H1 (cell line): Measurements from ENCODE around the gene BCAR3. TPM values are rescaled to one million over a fixed set of nuclear protein-coding genes. Genes with fewer than 3 reads are reported as not detected.

Experiments used
- CTCF ChIA-PET: fragments of 300-600 bp; sonication (Branson Sonifier 250); formaldehyde crosslinking; loops from one replicate; lab custom pipeline; 2021; ENCODE audit not compliant: partially characterized antibody; lab: Charles Lee
- POLR2A ChIA-PET: fragments of 300-600 bp; sonication (Branson Sonifier 250); formaldehyde crosslinking; loops from one replicate; lab custom pipeline; 2021; ENCODE audit warnings: inconsistent platforms; ENCODE audit not compliant: partially characterized antibody; lab: Charles Lee
- DNase-seq, 2 experiments: peaks; one replicate each; pipeline versions ENCODE4 v3.0.0 to v3.0.0-alpha.2; 2010 to 2022; ENCODE audit warnings: low spot score in 2 of 2, low read depth in 1 of 2, mixed read lengths in 1 of 2
- FAIRE-seq: peaks from 2 replicates; lab custom pipeline; 2011; peaks lifted over from hg19 to GRCh38; lab: Jason Lieb, UNC
- H2AFZ ChIP-seq: 2 replicates; pipeline ENCODE4 v1.8.1; 2012; ENCODE audit warnings: low read length, inconsistent platforms
- H2AK5ac ChIP-seq: 2 replicates; pipeline ENCODE4 v1.6.1; 2013; ENCODE audit warnings: low read depth, low read length
- H2BK120ac ChIP-seq: replicated peaks from 2 replicates; pipeline ENCODE3; 2013; ENCODE audit warnings: low read depth, low read length, inconsistent platforms
- H2BK12ac ChIP-seq: 2 replicates; pipeline ENCODE4 v1.6.1; 2013; ENCODE audit warnings: low read depth, low read length
- H2BK15ac ChIP-seq: 2 replicates; pipeline ENCODE4 v1.6.1; 2013; ENCODE audit warnings: low read length
- H2BK20ac ChIP-seq: 2 replicates; pipeline ENCODE4 v1.6.1; 2013; ENCODE audit warnings: low read length
- H2BK5ac ChIP-seq: 2 replicates; pipeline ENCODE4 v1.6.1; 2013; ENCODE audit warnings: low read depth, low read length
- H3K14ac ChIP-seq: 2 replicates; pipeline ENCODE4 v1.6.1; 2013; ENCODE audit warnings: inconsistent platforms; ENCODE audit not compliant: insufficient read length
- H3K18ac ChIP-seq: 2 replicates; pipeline ENCODE4 v1.6.1; 2013; ENCODE audit warnings: low read length; ENCODE audit errors: extremely low read depth
- H3K23ac ChIP-seq: 2 replicates; pipeline ENCODE4 v1.6.1; 2013; ENCODE audit warnings: inconsistent platforms; ENCODE audit not compliant: insufficient read length
- H3K23me2 ChIP-seq: 2 replicates; pipeline ENCODE4 v1.6.1; 2013; ENCODE audit warnings: low read depth, low read length
- H3K27ac ChIP-seq: 2 replicates; pipeline ENCODE4 v1.6.1; 2011; ENCODE audit warnings: low read depth, low read length, inconsistent platforms
- H3K27me3 ChIP-seq, 4 experiments: replicated peaks in 1 of 4; 1 replicate in 1 of 4; 2 replicates in 3 of 4; pipeline versions ENCODE4 v1.6.1 to v1.8.1; 2011 to 2013; ENCODE audit warnings: low read length in 3 of 4, mild to moderate bottlenecking in 3 of 4, inconsistent platforms in 2 of 4, mixed read lengths in 2 of 4, moderate library complexity in 1 of 4; ENCODE audit not compliant: control insufficient read depth in 3 of 4, insufficient read depth in 3 of 4; ENCODE audit errors: extremely low read depth in 1 of 4
- H3K36me3 ChIP-seq, 4 experiments: 2 replicates each; pipeline versions ENCODE4 v1.6.1 to v1.8.1; 2011 to 2013; ENCODE audit warnings: mild to moderate bottlenecking in 4 of 4, low read length in 3 of 4, moderate library complexity in 2 of 4, control low read depth in 1 of 4, inconsistent platforms in 1 of 4; ENCODE audit not compliant: insufficient read depth in 4 of 4, control insufficient read depth in 2 of 4
- H3K4ac ChIP-seq: replicated peaks from 2 replicates; pipeline ENCODE3; 2013; ENCODE audit warnings: low read length, low read depth, mixed read lengths, inconsistent platforms; ENCODE audit not compliant: insufficient read length
- H3K4me1 ChIP-seq, 4 experiments: replicated peaks in 1 of 4; 1 replicate in 1 of 4; 2 replicates in 3 of 4; pipeline versions ENCODE4 v1.6.1 to v1.8.1; 2011 to 2013; ENCODE audit warnings: low read length in 3 of 4, inconsistent platforms in 2 of 4, mixed read lengths in 1 of 4; ENCODE audit not compliant: insufficient read depth in 4 of 4, control insufficient read depth in 3 of 4
- H3K4me2 ChIP-seq, 2 experiments: 2 replicates each; pipeline versions ENCODE4 v1.6.1 to v1.8.1; 2011 to 2013; ENCODE audit warnings: low read depth in 2 of 2, low read length in 2 of 2, control low read depth in 1 of 2, inconsistent platforms in 1 of 2, mild to moderate bottlenecking in 1 of 2; ENCODE audit not compliant: insufficient read depth in 1 of 2
- H3K4me3 ChIP-seq, 4 experiments: fragments of 200-600, 300-600 bp in 1 of 4; sonication (generic), shearing (Covaris generic), sonication (Bioruptor Twin) in 1 of 4; 2 replicates each; pipeline versions ENCODE4 v1.5.1 to v1.8.1; 2011 to 2016; ENCODE audit warnings: low read length in 4 of 4, low read depth in 3 of 4, control low read depth in 2 of 4, inconsistent platforms in 2 of 4, mild to moderate bottlenecking in 2 of 4, mixed read lengths in 1 of 4, moderate library complexity in 1 of 4; ENCODE audit not compliant: insufficient read depth in 2 of 4; ENCODE audit errors: extremely low read depth in 1 of 4
- H3K56ac ChIP-seq: replicated peaks from 2 replicates; pipeline ENCODE3; 2013; ENCODE audit warnings: low read depth, mild to moderate bottlenecking, mixed read lengths, low read length, inconsistent platforms; ENCODE audit not compliant: insufficient read length
- H3K79me1 ChIP-seq: 2 replicates; pipeline ENCODE4 v1.6.1; 2013; ENCODE audit warnings: low read depth, low read length, control low read depth
- H3K79me2 ChIP-seq, 2 experiments: 2 replicates each; pipeline versions ENCODE4 v1.6.1 to v1.8.1; 2012 to 2013; ENCODE audit warnings: low read length in 2 of 2, mild to moderate bottlenecking in 2 of 2, inconsistent platforms in 1 of 2; ENCODE audit not compliant: insufficient read depth in 2 of 2, control insufficient read depth in 1 of 2
- H3K9ac ChIP-seq, 4 experiments: replicated peaks in 1 of 4; 1 replicate in 1 of 4; 2 replicates in 3 of 4; pipeline versions ENCODE4 v1.6.1 to v1.8.1; 2011 to 2013; ENCODE audit warnings: low read depth in 3 of 4, low read length in 3 of 4, control low read depth in 2 of 4, mild to moderate bottlenecking in 2 of 4, moderate library complexity in 2 of 4, inconsistent platforms in 1 of 4; ENCODE audit errors: extremely low read depth in 1 of 4
- H3K9me3 ChIP-seq, 2 experiments: 2 replicates each; pipeline versions ENCODE4 v1.6.1 to v1.8.1; 2012 to 2013; ENCODE audit warnings: mild to moderate bottlenecking in 2 of 2, moderate library complexity in 2 of 2, control low read depth in 1 of 2, inconsistent platforms in 1 of 2, low read depth in 1 of 2, low read length in 1 of 2, mixed read lengths in 1 of 2; ENCODE audit not compliant: insufficient read depth in 2 of 2
- H4K20me1 ChIP-seq, 2 experiments: replicated peaks in 1 of 2; 2 replicates each; pipeline versions ENCODE3 to v1.8.1; 2011 to 2013; ENCODE audit warnings: inconsistent platforms in 2 of 2, low read length in 2 of 2, mild to moderate bottlenecking in 1 of 2; ENCODE audit not compliant: insufficient read depth in 2 of 2, control insufficient read depth in 1 of 2
- H4K5ac ChIP-seq: 2 replicates; pipeline ENCODE4 v1.6.1; 2013; ENCODE audit warnings: low read length, low read depth, mixed read lengths, inconsistent platforms; ENCODE audit not compliant: insufficient read length
- H4K8ac ChIP-seq: 2 replicates; pipeline ENCODE4 v1.8.0; 2013; ENCODE audit warnings: mild to moderate bottlenecking, moderate library complexity, low read length, inconsistent platforms; ENCODE audit not compliant: insufficient read depth; ENCODE audit errors: extremely low read depth
- H4K91ac ChIP-seq: replicated peaks from 2 replicates; pipeline ENCODE3; 2013; ENCODE audit warnings: low read length, mixed read lengths, inconsistent platforms; ENCODE audit not compliant: insufficient read length
- HDAC6 ChIP-seq: IDR thresholded peaks from one replicate; pipeline ENCODE4 v1.7.1; 2012; ENCODE audit warnings: low read depth, mild to moderate bottlenecking, inconsistent platforms, low read length, moderate library complexity
- PHF8 ChIP-seq: fragments of 200-600 bp; sonication (generic); conservative IDR thresholded peaks from 2 replicates; pipeline ENCODE4 v1.7.1; 2012; ENCODE audit warnings: low read depth, mild to moderate bottlenecking, inconsistent platforms, low read length, moderate library complexity
- POLR2A ChIP-seq, 2 experiments: IDR thresholded peaks; 1 replicate in 1 of 2; 2 replicates in 1 of 2; pipeline ENCODE4 v1.6.1; 2011; ENCODE audit warnings: low read depth in 2 of 2, low read length in 2 of 2, mild to moderate bottlenecking in 2 of 2; ENCODE audit errors: control extremely low read depth in 1 of 2
- RAD21 ChIP-seq, 2 experiments: IDR thresholded peaks in 1 of 2; conservative IDR thresholded peaks in 1 of 2; 2 replicates each; pipeline ENCODE4 v1.6.1; 2011; ENCODE audit warnings: low read depth in 2 of 2, low read length in 2 of 2, improper control_type of control experiment in 1 of 2, inconsistent platforms in 1 of 2, mild to moderate bottlenecking in 1 of 2, moderate library complexity in 1 of 2
- SP4 ChIP-seq: IDR thresholded peaks from 2 replicates; pipeline ENCODE4 v1.6.1; 2012; ENCODE audit warnings: low read length, inconsistent platforms
- WGBS, 2 experiments: shearing (Covaris generic) in 1 of 2; methylation state at CpG; one replicate each; pipeline versions ENCODE4 v1.1.6 to v1.1.7; 2013 to 2015; ENCODE audit warnings: low lambda C conversion rate in 2 of 2, mixed read lengths in 2 of 2, inconsistent platforms in 1 of 2, low coverage in 1 of 2, missing lambda C conversion rate in 1 of 2; ENCODE audit not compliant: insufficient replicate concordance in 2 of 2, insufficient coverage in 1 of 2, insufficient read length in 1 of 2; ENCODE audit errors: extremely low coverage in 1 of 2, missing lambda C conversion rate in 1 of 2; 5-methylcytosine and 5-hydroxymethylcytosine counted together
- polyA plus RNA-seq, 7 experiments: library from polyadenylated mRNA; depleted of rRNA in 3 of 7; stranded (reverse) in 5 of 7; unstranded in 2 of 7; fragments of >200 nt in 5 of 7; fragments of 200-250 nt in 2 of 7; gene quantifications; 1 replicate in 5 of 7; 2 replicates in 1 of 7; 4 replicates in 1 of 7; pipeline versions ENCODE4 v1.2.1 to v1.2.3, GENCODE V29; 2011 to 2013; ENCODE audit warnings: missing spikeins in 2 of 7, mixed read lengths in 2 of 7
- total RNA-seq: library from RNA; stranded (reverse); fragmentation: NEBNext Ultra II Directional; extraction: Animal tissue kit (Norgen Biotek cat#: 25700); gene quantifications from 2 replicates; pipeline ENCODE4 v1.2.1, GENCODE V29; 2021
- TF ChIP-seq, protein P1 (sequence below), 3 experiments: IDR thresholded peaks; 1 replicate in 2 of 3; 2 replicates in 1 of 3; pipeline versions ENCODE4 v1.5.1 to v1.6.1; 2011; ENCODE audit warnings: low read length in 3 of 3, mild to moderate bottlenecking in 3 of 3, inconsistent platforms in 2 of 3, low read depth in 1 of 3, moderate library complexity in 1 of 3; ENCODE audit not compliant: insufficient read depth in 1 of 3; ENCODE audit errors: control extremely low read depth in 1 of 3

The BCAR3 gene
- total and polyA plus RNA-seq, 2 of the 8 experiments (the other 6 are each of a cell fraction or from before 2014, with no cell fraction given): 5.6 to 9.2 TPM

DNA sequence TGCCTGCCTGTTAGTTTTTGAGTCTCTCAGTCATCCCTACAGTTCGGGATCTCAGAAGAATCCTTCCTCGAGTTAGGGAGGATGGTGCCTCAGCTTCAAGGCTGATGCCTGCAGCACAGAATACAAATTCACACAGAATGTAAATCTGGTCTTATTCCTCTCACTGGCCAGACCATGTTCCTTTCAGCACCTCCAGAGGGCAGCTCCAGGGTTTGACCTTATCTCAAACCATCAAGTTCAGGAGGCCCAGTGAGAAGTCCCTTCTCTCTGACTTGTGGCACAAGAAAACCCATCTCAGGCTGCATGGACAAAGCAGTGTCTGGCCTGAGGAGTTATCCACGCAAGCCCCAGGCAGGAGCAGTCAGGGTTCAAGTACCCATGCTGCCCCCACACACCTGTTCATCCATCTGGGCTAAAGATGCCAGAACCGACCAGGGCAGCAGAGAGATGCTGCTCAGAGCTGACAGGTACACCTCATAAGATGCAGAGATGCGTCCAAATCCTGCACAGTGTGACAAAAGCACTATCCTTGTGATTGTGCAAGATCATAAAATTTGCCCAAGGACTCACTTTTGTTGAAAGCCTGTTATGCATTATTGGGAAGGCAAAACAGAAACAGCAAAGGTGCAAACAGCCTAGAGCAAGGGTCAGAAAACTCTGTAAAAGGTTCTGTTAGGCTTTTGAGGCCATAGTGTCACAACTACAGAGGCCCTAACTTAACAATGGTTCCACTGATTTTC, 49.8 kb downstream of the BCAR3 start:
- H4K20me1 ChIP-seq: no peaks in the 10 kb centered on the region
- H3K14ac ChIP-seq: no peak overlapping the region
- no peak overlapping the region for H4K8ac ChIP-seq
- H3K79me1 ChIP-seq: no peaks in the 10 kb centered on the region
- no peaks in the 10 kb centered on the region for H3K27me3 ChIP-seq
- no peak overlapping the region for H2BK12ac ChIP-seq
- no peak overlapping the region for H4K91ac ChIP-seq
- H3K23ac ChIP-seq: no peak overlapping the region
- no peak overlapping the region for H2AFZ ChIP-seq
- no peaks in the 10 kb centered on the region; the same call in 1 of the 2 replicates for H3K23me2 ChIP-seq
- WGBS, 2 experiments: 94% methylated on average over 5 of the region's 5 CpGs; no CpG with 5 or more reads in 1 of the 2 experiments
- peak overlapping the region; percentile 3 for H3K4ac ChIP-seq
- DNase-seq (no peak), FAIRE-seq (no peak)
- no peak overlapping the region for H3K9ac ChIP-seq
- no peak overlapping the region for H3K4me2 ChIP-seq
- no peaks in the 10 kb centered on the region for H3K79me2 ChIP-seq
- H3K56ac ChIP-seq: no peak overlapping the region
- no peak overlapping the region for H2BK5ac ChIP-seq
- ChIA-PET POLR2A (interaction anchor here (0.7 to 2.4 kb wide), 4 partner anchors 182 to 248 kb away, joined by 3 to 6 read pairs (median 4); partner anchors contain the start of gene DNTTIP2), CTCF (interaction anchor here (0.6 to 31.2 kb wide), 24 partner anchors 9 to 241 kb away, joined by 3 to 620 read pairs (median 5); partner anchors contain the start of gene BCAR3)
- TF ChIP-seq HDAC6: no peak
- TF ChIP-seq, protein P1, sequence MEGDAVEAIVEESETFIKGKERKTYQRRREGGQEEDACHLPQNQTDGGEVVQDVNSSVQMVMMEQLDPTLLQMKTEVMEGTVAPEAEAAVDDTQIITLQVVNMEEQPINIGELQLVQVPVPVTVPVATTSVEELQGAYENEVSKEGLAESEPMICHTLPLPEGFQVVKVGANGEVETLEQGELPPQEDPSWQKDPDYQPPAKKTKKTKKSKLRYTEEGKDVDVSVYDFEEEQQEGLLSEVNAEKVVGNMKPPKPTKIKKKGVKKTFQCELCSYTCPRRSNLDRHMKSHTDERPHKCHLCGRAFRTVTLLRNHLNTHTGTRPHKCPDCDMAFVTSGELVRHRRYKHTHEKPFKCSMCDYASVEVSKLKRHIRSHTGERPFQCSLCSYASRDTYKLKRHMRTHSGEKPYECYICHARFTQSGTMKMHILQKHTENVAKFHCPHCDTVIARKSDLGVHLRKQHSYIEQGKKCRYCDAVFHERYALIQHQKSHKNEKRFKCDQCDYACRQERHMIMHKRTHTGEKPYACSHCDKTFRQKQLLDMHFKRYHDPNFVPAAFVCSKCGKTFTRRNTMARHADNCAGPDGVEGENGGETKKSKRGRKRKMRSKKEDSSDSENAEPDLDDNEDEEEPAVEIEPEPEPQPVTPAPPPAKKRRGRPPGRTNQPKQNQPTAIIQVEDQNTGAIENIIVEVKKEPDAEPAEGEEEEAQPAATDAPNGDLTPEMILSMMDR (IDR thresholded peaks at IDR 0.05; ENCODE audit: control extremely low read depth in 1 of 3, insufficient read depth in 1 of 3, low read depth in 1 of 3, low read length in 3 of 3): peak in 2 of 3 experiments; percentile 47 to 53; a peak in 3 of 4 replicates
- TF ChIP-seq RAD21 (IDR thresholded peaks at IDR 0.05 in 1 of 2, conservative IDR thresholded peaks at IDR 0.05 in 1 of 2; ENCODE audit: low read depth in 2 of 2, low read length in 2 of 2): peak; percentile 43 to 61; a peak in 2 of 4 replicates
- TF ChIP-seq POLR2A (IDR thresholded peaks at IDR 0.05; ENCODE audit: control extremely low read depth in 1 of 2, low read depth in 2 of 2, low read length in 2 of 2): no peak
- TF ChIP-seq PHF8: no peak
- TF ChIP-seq SP4: no peak
- no peak overlapping the region for H3K18ac ChIP-seq
- no peak overlapping the region for H3K4me3 ChIP-seq
- no peak overlapping the region for H3K27ac ChIP-seq
- no peak overlapping the region for H2BK15ac ChIP-seq
- H3K4me1 ChIP-seq: peaks cover 0 to 9% (median 8%) of the 10 kb centered on the region in 4 experiments; a peak in 6 of 7 replicates
- H3K9me3 ChIP-seq: no peaks in the 10 kb centered on the region; a peak in 1 of 4 replicates
- H3K36me3 ChIP-seq: no peaks in the 10 kb centered on the region
- H2BK120ac ChIP-seq: no peak overlapping the region
- no peak overlapping the region for H4K5ac ChIP-seq
- H2BK20ac ChIP-seq: no peak overlapping the region
- no peak overlapping the region for H2AK5ac ChIP-seq
